Dermis microvascular lymphatic vessel endothelial cell (primary cell): ENCODE measurements around the gene ETFA. TPM values are rescaled to one million over a fixed set of nuclear protein-coding genes. Genes with fewer than 3 reads are reported as not detected.
A peak's percentile ranks its signal among the peaks of the same experiment; 100 is the strongest.

Source experiments
- DNase-seq, 2 donors: peaks; one replicate each; pipeline versions ENCODE4 v3.0.0 to v3.0.0-alpha.2; 2010; ENCODE audit warnings: low read depth in 2 of 2
- total RNA-seq: library from RNA; depleted of rRNA; stranded (reverse); fragments of >200 nt; gene quantifications from 2 replicates; pipeline ENCODE4 v1.2.1, GENCODE V29; 2014

Gene ETFA
- total RNA-seq, 1 donor from 2014 or later: 163 TPM

- DNase-seq: peak in 1 of 2 donors; percentile 26
Measured at GRCh38 chr15:76197703-76198455, 113.4 kb downstream of the ETFA start.

GRCh38 chr15:76196269-76197231 is 114.7 kb downstream of the ETFA start:
- DNase-seq: peak; percentile 33 to 86

- DNase-seq: no peak
Measured at GRCh38 chr15:76195506-76196268, 115.6 kb downstream of the ETFA start.

DNA sequence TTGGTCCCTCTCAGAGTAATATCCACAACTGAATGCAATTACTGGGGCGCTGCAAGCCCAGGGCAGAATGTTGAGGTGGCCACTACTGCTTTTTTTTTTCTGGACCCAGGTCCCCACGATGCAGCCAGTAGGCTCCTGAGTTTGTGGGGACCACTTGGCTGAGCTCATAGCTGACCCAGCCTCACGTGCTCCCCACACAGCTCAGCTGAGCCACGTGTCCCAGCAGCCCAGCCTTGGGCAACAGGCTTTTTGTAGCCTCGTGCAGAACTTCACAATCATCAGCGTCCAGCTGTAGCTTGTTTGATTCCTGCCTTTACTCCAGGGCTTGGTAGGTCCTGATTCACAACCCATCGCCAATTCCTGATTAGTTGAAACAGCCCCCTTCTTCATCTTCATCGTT is 117.3 kb downstream of the ETFA start:
- DNase-seq: no peak

DNA sequence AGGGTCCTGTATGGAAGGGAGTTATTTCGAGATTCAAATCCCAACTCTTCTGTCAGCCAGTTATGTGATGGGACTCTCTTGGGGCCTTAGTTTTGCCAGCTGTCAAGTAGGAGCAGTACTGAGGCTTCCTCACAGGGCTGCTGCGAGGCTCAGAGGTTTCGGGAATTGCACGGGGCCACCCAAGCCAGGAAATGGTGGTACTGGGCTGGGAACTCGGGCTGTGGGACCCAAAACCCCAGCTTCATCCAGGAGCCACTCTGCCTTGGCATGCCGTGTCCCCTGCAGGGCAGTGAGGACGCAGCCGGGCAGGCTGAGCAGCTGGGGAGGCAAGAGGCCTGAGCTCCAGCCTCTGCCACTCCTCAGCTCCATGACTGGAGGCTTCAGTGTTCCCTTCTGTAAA is 118.6 kb downstream of the ETFA start:
- DNase-seq: no peak

- no peak for DNase-seq
Measured at GRCh38 chr15:76191539-76192244, 119.6 kb downstream of the ETFA start.

GRCh38 chr15:76190751-76191538 is 120.3 kb downstream of the ETFA start:
- peak; percentile 31 to 68 for DNase-seq

GRCh38 chr15:76190070-76190564 is 121.2 kb downstream of the ETFA start:
- DNase-seq: no peak

GRCh38 chr15:76189106-76189505 is 122.2 kb downstream of the ETFA start:
- no peak for DNase-seq

- no peak for DNase-seq
Measured at GRCh38 chr15:76187163-76187562, 124.1 kb downstream of the ETFA start.

- peak; percentile 30 to 63 for DNase-seq
Measured at GRCh38 chr15:76185716-76186115, 125.6 kb downstream of the ETFA start.

- no peak for DNase-seq
Measured at GRCh38 chr15:76184650-76185035, 126.6 kb downstream of the ETFA start.

DNA sequence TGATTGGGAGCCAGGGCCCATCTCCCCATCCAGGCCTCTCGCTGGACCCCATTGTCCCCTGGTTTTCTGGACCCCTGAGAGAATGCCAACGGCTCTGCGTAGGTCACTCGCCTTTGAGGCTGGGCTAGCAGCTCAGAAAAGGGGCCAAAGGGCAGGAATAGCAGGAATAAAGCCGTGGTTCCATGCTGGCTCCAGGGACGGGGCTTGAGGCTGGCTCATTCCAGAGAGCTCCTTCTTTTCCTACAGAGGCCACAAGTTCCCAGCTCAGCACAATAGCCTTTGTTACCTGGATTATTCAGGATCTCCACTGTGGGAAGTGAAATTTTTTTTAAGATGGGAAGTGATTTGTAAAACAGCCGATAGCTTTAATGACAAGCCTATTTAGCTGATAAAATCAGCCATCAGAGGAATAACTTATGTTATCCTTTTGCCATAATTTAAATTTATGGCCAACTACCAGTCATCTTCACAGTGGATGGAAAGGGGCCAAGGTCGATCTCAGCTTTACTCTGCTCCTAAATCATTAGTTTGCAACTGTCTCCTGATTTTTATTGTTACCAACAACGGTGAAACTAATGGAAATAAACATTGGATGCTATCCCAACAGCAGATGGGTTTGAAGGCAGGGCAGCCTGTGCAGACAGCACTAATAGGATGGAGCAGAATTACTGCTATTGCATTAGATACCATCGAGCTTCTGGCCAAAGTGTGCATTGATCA is 127.2 kb downstream of the ETFA start:
- DNase-seq: no peak

- DNase-seq: no peak
Measured at GRCh38 chr15:76181705-76182107, 129.6 kb downstream of the ETFA start.

DNA sequence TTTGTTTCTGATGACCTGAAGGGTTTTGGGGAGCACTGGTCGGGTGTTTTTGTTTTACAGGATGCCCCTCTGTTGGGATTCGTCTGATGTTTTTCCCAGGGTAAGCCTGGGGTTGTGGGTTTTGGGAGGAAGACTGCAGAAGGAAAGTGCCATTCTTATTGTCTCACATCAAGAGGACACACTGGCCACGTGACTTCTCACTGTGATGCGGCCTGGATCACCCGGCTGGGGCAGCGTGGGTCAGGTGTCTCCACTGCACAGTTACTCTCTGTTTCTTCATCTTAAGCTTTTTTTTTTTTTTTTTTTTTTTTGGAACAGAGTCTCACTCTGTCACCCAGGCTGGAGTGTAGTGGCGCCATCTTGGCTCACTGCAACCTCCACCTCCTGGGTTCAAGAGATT is 130.9 kb downstream of the ETFA start:
- DNase-seq: no peak

DNA sequence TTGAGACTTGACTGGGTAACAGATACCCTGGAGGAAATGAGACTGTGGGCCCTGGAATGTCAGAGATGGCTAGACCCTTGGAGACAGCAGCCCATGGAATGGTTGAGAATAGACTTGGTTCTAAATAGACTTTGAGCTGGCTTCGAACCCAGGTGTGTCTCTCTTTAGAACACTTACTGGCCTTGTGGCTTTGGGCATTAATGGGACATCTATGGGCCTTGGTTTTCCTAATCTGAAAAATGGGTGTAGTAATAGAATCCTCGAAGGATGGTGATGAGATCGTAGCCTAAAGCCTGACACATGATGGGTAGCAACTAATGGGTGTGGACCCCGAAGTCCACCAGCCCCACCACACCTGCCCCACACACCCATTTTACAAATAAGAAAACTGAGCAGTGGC is 132.2 kb downstream of the ETFA start:
- DNase-seq: no peak

DNA sequence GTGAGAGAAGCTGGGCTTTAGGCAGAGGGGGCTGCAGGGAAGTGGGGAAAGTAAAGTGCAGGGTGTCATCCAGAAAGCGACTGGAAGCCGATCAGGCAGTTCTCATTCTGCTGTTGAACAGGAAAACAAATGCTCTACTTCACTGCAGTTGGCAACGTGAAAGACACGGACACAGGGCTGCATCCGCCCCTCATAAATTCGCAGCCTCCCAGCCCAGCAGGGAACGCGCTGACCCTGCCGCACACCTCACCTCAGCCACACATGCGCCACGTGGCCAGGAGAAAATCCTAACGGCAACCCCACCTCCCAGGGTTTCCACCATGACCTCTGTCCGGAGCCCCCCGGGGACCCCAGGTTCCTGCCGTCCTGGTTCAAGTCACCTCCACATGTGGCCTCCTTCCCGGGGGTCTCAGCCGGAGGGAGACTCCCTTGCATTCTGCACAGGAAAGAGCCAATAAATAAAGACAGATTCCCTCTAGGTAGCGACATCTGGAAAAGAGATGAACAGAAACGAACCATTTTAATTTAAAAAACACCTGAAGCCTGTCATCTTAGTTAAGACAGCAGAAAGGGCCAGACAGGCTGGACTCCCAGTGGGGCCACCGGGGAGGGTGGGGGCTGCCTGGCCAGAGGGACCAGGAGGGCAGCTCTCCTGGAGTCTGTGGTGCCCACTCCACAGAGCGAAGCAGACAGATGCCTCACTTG is 132.8 kb downstream of the ETFA start:
- DNase-seq: no peak

DNA sequence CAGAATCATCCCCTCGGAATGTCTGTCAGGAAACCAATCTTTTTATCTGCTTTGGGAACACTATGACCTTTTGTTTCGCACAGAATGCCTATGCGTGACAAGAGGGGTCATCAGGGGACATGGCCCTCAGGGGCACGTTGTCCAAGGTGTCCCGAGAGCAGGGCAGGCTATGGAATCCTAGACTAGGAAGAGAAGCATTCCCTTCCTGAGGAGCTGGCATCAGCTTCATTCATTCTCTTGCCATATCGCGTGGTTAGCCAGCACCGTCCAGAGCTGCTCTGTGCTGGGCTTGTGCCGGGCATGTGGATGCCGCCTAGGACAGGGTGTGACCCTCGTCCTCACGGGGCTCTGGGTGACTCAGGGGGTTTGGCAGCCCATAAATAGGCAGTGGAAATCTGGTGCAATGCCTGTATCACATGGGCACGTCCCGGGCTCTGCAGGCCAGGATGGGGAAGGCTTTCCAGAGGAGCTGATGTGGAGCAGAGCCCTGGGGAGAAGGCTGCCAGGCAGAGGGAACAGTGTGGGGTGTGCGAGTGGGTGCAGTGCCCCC is 133.7 kb downstream of the ETFA start:
- DNase-seq: no peak
